ENCODE data around the gene HNF4A. TPM values are rescaled to one million over a fixed set of nuclear protein-coding genes. Genes with fewer than 3 reads are reported as not detected.

HNF4A gene
- polyA plus RNA-seq, 1 experiment, result 0.04 TPM

GRCh38 chr20:44405785-44406571, 50.5 kb downstream of the HNF4A start:
- TF ChIP-seq CTCF (IDR thresholded peaks at IDR 0.05; ENCODE audit: insufficient read depth, low read depth, low read length), result no peak
- Histone ChIP-seq H3K4me3 (ENCODE audit: low read depth, low read length) (no peak overlapping the region), H3K27me3 (ENCODE audit: control insufficient read depth, insufficient read depth, low read length) (no peaks in the 10 kb centered on the region; the same call in 1 of the 2 replicates), H3K36me3 (ENCODE audit: control insufficient read depth, insufficient read depth, low read length) (no peaks in the 10 kb centered on the region)
- CTCF ChIA-PET, result interaction anchor here (0.9 to 4.3 kb wide), 7 partner anchors 11 to 190 kb away, joined by 3 to 19 read pairs (median 4); no protein-coding TSS in a partner anchor
- DNase-seq (ENCODE audit: low read depth), result no peak
- POLR2A ChIA-PET, result no interaction called here

GRCh38 chr20:44406572-44407137, 51.2 kb downstream of the HNF4A start:
- CTCF ChIA-PET, result interaction anchor here (0.9 to 4.3 kb wide), 6 partner anchors 11 to 191 kb away, joined by 3 to 19 read pairs (median 8); no protein-coding TSS in a partner anchor
- TF ChIP-seq CTCF (IDR thresholded peaks at IDR 0.05; ENCODE audit: insufficient read depth, low read depth, low read length), result no peak
- H3K4me3 ChIP-seq (ENCODE audit: low read depth, low read length), result no peak overlapping the region
- no peaks in the 10 kb centered on the region for H3K36me3 ChIP-seq (ENCODE audit: control insufficient read depth, insufficient read depth, low read length)
- DNase-seq (ENCODE audit: low read depth), result no peak
- H3K27me3 ChIP-seq (ENCODE audit: control insufficient read depth, insufficient read depth, low read length), result no peaks in the 10 kb centered on the region; the same call in 1 of the 2 replicates
- POLR2A ChIA-PET, result no interaction called here

GRCh38 chr20:44407402-44408184, 52.1 kb downstream of the HNF4A start:
- ChIA-PET POLR2A (no interaction called here), CTCF (interaction anchor here (0.6 to 4.3 kb wide), 8 partner anchors 9 to 64 kb away, joined by 3 to 19 read pairs (median 3); no protein-coding TSS in a partner anchor)
- DNase-seq (ENCODE audit: low read depth), result peak; percentile 17

GRCh38 chr20:44409132-44409600, 53.7 kb downstream of the HNF4A start:
- Histone ChIP-seq H3K4me3 (ENCODE audit: low read depth, low read length) (no peak overlapping the region), H3K27me3 (ENCODE audit: control insufficient read depth, insufficient read depth, low read length) (peaks cover 6% of the 10 kb centered on the region), H3K36me3 (ENCODE audit: control insufficient read depth, insufficient read depth, low read length) (no peaks in the 10 kb centered on the region)
- CTCF ChIA-PET, result interaction anchor here (3.6 to 4.3 kb wide), 3 partner anchors 14 to 24 kb away, joined by 12 to 19 read pairs (median 16); no protein-coding TSS in a partner anchor
- TF ChIP-seq CTCF (IDR thresholded peaks at IDR 0.05; ENCODE audit: insufficient read depth, low read depth, low read length), result no peak
- POLR2A ChIA-PET, result no interaction called here
- DNase-seq (ENCODE audit: low read depth), result peak; percentile 37

More at GRCh38 chr20:44407402-44408184, 52.1 kb downstream of the HNF4A start:
- no peak overlapping the region for H3K4me3 ChIP-seq (ENCODE audit: low read depth, low read length)
- peaks cover 2% of the 10 kb centered on the region for H3K27me3 ChIP-seq (ENCODE audit: control insufficient read depth, insufficient read depth, low read length)
- TF ChIP-seq CTCF (IDR thresholded peaks at IDR 0.05; ENCODE audit: insufficient read depth, low read depth, low read length), result no peak
- no peaks in the 10 kb centered on the region for H3K36me3 ChIP-seq (ENCODE audit: control insufficient read depth, insufficient read depth, low read length)
